KOPT-K1 (cell line): ENCODE data around the gene CYSLTR2.
"Not testable (repeated sequence)": the region's sequence is repeated elsewhere in the genome, so short reads cannot be mapped to it uniquely, and the experiment has no call there.

Source experiments
- H3K27ac ChIP-seq: fragments of 200-600 bp; sonication (generic); 2 replicates; pipeline ENCODE4 v1.5.1; 2016; ENCODE audit warnings: antibody characterized with exemption, mild to moderate bottlenecking, low read depth, low read length; ENCODE audit not compliant: poor library complexity, severe bottlenecking
- H3K36me3 ChIP-seq: fragments of 200-600 bp; sonication (generic); 2 replicates; pipeline ENCODE4 v1.5.1; 2017; ENCODE audit warnings: antibody characterized with exemption, mild to moderate bottlenecking, low read length, moderate library complexity; ENCODE audit not compliant: insufficient read depth
- H3K9me3 ChIP-seq: fragments of 200-600 bp; sonication (generic); 2 replicates; pipeline ENCODE4 v1.5.1; 2017; ENCODE audit warnings: antibody characterized with exemption, low read length, mild to moderate bottlenecking; ENCODE audit not compliant: insufficient read depth, poor library complexity, severe bottlenecking

Gene CYSLTR2

DNA sequence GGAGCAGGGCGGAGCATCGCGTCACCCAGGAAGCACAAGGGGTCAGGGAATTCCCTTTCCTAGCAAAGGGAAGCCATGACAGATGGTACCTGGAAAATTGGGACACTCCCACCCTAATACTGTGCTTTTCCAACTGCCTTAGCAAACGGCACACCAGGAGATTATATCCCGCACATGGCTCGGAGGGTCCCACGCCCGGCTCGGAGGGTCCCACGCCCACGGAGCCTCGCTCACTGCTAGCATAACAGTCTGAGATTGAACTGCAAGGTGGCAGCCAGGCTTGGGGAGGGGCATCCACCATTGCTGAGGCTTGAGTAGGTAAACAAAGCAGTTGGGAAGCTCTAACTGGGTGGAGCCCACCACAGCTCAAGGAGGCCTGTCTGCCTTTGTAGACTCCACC lies 42.9 kb downstream of the CYSLTR2 start:
- H3K36me3 ChIP-seq, H3K27ac ChIP-seq, H3K9me3 ChIP-seq: not testable (repeated sequence)

GRCh38 chr13:48707405-48707804 lies 53.7 kb downstream of the CYSLTR2 start:
- Histone ChIP-seq H3K27ac (no peak overlapping the region), H3K9me3 (peaks cover 16% of the 10 kb centered on the region), H3K36me3 (peaks cover 11% of the 10 kb centered on the region; the same call in 1 of the 2 replicates)

DNA sequence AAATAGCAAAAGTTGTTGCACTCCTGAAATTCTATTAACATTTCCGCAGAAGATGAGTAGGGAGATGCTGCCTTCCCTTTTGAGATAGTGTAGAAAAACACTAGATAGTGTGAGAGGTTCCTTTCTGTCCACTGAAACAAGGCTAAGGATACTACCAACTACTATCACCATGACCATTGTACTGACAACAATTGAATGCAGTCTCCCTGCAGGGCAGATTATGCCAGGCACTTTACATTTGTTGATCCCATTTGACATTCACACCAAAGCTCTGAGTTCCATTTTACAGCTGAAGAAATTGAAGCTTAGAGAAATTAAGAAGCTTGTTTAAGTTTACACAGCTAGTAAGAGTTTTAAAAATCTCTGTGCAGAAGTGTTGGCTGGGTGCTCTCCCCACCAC lies 55.0 kb downstream of the CYSLTR2 start:
- Histone ChIP-seq H3K9me3 (peaks cover 18% of the 10 kb centered on the region), H3K36me3 (peaks cover 11% of the 10 kb centered on the region; the same call in 1 of the 2 replicates), H3K27ac (no peak overlapping the region)

DNA sequence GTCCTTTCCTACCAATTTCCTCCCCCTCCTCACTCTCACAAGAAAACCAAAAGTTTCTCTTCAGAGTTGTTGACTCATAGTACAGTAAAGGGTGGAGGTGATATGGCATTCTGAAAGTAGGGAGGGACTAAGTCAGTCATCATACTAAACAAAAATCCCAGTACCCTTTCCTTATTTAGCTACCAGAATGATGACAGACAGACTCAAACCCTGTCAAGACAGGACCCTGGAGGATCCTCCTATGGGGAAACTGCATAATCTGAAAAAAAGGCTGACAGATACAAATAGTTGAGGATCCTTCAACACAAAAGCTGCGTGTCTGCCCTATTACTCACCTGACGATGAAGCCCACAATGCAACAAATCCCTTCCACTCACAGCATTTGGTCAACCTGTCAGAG lies 55.5 kb downstream of the CYSLTR2 start:
- H3K9me3 ChIP-seq = peaks cover 23% of the 10 kb centered on the region
- H3K36me3 ChIP-seq = peaks cover 11% of the 10 kb centered on the region; the same call in 1 of the 2 replicates
- H3K27ac ChIP-seq = no peak overlapping the region

DNA sequence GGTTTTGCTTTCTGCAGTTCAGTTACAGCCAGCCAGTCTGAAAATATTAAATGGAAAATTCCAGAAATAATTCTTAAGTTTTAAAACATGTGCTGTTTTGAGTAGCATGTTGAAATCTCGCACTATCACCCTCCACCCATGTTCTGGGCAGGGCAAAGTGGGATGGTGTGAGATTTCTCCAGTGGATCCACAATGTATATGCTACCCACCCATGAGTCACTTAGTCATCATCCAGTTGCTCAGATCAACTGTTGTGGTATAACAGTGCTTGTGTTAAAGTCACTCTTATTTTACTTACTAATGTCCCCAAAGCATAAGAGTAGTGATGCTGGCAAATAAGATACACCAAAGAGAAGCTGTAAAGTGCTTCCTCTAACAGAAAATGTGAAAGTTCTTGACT lies 56.4 kb downstream of the CYSLTR2 start:
- H3K9me3 ChIP-seq = peaks cover 23% of the 10 kb centered on the region
- H3K36me3 ChIP-seq = peaks cover 11% of the 10 kb centered on the region; the same call in 1 of the 2 replicates
- H3K27ac ChIP-seq = no peak overlapping the region

GRCh38 chr13:48712141-48712540 lies 58.4 kb downstream of the CYSLTR2 start:
- peaks cover 27% of the 10 kb centered on the region for H3K9me3 ChIP-seq
- H3K36me3 ChIP-seq = peaks cover 5% of the 10 kb centered on the region; the same call in 1 of the 2 replicates
- no peak overlapping the region for H3K27ac ChIP-seq

DNA sequence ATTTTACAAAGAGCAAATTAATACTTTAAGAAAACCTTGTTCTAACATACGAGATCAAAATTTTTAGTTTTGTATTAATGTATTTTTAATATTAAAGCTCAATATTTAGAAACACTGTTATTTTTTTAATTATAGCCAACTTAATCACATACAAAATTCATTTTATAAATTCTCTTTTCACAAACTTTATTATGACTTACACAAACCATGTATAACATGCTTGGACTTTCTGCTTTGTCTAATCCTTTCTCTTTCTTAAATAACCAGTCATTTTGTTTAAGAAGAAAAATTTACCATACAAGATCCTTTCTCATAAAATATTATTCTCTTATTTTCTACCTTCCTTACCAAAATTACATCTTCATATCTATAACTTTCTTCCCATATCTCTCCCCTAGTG lies 62.2 kb downstream of the CYSLTR2 start:
- Histone ChIP-seq H3K27ac (no peak overlapping the region), H3K36me3 (no peaks in the 10 kb centered on the region), H3K9me3 (peaks cover 56% of the 10 kb centered on the region)

GRCh38 chr13:48720621-48721020 lies 66.9 kb downstream of the CYSLTR2 start:
- Histone ChIP-seq H3K9me3 (peaks cover 38% of the 10 kb centered on the region), H3K27ac (no peak overlapping the region), H3K36me3 (no peaks in the 10 kb centered on the region)

- H3K36me3 ChIP-seq = no peaks in the 10 kb centered on the region
- peaks cover 21% of the 10 kb centered on the region for H3K9me3 ChIP-seq
- no peak overlapping the region for H3K27ac ChIP-seq
Observed at GRCh38 chr13:48723168-48723567, 69.4 kb downstream of the CYSLTR2 start.

DNA sequence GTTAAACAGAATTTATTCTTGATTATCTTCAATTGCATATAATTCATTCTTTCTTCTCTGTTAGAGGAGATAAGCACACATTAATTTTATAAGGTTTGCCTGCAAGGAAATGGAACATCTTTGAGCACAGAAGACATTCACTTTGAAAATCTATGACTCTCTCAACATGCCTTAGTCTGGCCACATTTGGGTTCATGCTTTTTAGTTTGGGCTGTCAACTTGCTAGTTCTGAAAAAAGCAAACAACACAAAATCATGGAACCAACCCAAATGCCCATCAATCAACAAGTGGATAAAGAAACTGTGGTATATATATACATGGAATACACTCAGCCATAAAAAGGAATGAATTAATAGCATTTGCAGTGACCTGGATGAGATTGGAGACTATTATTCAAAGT lies 71.5 kb downstream of the CYSLTR2 start:
- no peaks in the 10 kb centered on the region for H3K36me3 ChIP-seq
- H3K27ac ChIP-seq = no peak overlapping the region
- H3K9me3 ChIP-seq = peaks cover 4% of the 10 kb centered on the region

- Histone ChIP-seq H3K27ac (no peak overlapping the region), H3K9me3 (no peaks in the 10 kb centered on the region), H3K36me3 (no peaks in the 10 kb centered on the region)
Observed at GRCh38 chr13:48726711-48727110, 73.0 kb downstream of the CYSLTR2 start.

DNA sequence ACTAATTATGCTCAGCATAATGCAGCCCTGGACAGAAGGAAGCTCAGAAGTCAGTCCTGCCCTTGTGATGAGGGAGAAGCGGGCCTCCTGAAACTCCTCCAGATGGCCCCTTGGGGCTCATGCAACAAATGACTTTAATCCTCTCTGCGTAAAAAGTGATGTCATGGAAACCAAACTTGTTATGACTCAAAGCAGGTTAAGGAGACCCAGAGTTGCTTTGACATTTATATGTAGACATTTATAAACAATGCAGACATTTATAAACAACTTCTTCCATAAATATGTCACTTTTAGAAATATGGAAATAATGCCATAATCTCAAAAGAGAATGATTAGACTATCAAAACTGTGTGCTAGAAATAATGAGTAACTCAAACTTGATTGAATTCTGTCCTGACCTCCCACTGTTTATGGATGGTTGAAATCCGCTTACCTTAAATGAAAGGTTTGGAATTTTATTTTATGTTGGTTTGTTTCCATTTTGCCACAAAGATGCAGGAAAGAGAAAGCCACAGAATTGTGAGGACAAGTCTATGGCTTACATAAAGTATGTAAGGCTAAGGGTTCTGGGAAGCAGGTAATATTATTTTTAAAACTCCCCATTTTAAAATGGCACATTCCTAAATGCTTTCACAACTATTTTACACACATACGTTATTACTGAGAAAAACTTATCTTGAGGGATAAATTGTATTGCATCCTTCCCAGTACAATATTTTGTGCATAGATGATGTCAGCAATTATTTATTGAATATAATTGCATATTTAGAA lies 73.7 kb downstream of the CYSLTR2 start:
- Histone ChIP-seq H3K27ac (no peak overlapping the region), H3K36me3 (no peaks in the 10 kb centered on the region), H3K9me3 (no peaks in the 10 kb centered on the region)

DNA sequence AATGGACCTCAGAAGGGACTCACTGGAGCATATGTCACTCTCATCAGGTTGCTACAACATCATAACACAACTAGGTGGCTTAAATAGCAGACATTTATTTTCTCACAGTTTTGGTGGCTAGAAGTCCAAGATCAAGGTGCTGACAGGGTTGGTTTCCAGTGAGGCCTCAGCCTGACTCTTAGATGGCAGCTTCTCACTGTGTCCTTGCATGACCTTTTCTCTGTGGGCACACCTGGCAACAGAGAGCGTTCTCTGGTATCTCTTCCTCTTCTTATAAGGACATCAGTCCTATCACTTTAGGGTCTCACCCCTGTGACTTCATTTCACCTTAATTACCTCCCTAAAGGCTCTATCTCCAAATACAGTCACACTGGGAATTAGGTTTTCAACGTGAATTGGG lies 74.5 kb downstream of the CYSLTR2 start:
- no peak overlapping the region for H3K27ac ChIP-seq
- H3K9me3 ChIP-seq = no peaks in the 10 kb centered on the region
- H3K36me3 ChIP-seq = no peaks in the 10 kb centered on the region

GRCh38 chr13:48728876-48729275 lies 75.1 kb downstream of the CYSLTR2 start:
- H3K9me3 ChIP-seq = no peaks in the 10 kb centered on the region
- no peak overlapping the region for H3K27ac ChIP-seq
- H3K36me3 ChIP-seq = no peaks in the 10 kb centered on the region

DNA sequence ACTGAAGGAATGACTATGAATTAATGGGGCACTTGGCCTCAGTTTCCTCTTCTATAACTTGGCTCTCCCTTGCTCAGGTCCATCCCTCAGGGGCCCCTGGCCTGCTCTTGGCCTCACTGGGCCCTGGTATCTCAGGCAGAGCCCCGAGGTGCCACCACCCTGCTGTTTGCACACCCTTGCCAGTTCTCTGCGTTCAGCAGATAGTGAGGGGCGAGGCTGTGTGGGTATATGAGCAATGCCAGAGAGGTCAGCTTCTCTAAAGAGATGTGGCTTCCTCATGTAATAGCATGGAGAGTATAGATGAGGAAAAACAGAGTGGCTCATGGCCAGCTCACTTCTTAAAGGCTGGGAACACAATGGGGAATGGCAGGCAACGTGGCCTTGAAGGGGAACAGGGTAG lies 76.1 kb downstream of the CYSLTR2 start:
- Histone ChIP-seq H3K36me3 (no peaks in the 10 kb centered on the region), H3K9me3 (no peaks in the 10 kb centered on the region), H3K27ac (no peak overlapping the region)

- Histone ChIP-seq H3K9me3 (no peaks in the 10 kb centered on the region), H3K27ac (no peak overlapping the region), H3K36me3 (no peaks in the 10 kb centered on the region)
Observed at GRCh38 chr13:48731001-48731658, 77.4 kb downstream of the CYSLTR2 start.
